ENCODE measurements around the gene NPAS4.
"Not testable (repeated sequence)": the region's sequence is repeated elsewhere in the genome, so short reads cannot be mapped to it uniquely, and the experiment has no call there.

NPAS4 gene

DNA sequence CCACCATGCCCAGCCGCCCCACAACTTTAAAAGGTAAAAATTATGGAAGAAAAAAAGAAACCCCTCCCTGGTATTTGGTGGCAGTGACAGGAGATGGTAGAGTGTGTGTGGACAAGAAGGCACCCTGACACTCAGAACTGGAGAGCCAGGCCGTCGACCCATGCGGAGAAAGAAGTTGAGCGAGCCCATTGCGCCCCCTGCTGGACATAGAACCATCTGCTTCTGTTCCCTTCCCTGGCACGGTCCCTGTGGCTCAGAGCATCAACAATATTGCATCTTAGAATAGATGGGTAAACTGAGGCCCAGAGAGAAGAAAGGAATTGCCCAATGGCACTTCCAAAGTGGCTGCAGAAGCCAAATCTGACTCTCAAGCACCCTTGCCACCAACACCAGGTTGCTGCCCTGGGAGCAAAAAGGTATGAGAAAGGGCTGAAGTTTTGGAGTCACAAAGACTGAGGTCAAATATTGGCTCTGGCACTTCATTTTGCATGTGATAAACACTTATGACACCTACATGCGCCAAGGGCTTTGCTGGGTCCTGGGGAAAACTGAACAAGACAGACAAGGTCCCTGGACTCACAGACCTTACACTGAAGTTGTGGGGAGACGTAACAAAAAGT lies 9.3 kb downstream of the NPAS4 start:
- TF ChIP-seq, protein P1, sequence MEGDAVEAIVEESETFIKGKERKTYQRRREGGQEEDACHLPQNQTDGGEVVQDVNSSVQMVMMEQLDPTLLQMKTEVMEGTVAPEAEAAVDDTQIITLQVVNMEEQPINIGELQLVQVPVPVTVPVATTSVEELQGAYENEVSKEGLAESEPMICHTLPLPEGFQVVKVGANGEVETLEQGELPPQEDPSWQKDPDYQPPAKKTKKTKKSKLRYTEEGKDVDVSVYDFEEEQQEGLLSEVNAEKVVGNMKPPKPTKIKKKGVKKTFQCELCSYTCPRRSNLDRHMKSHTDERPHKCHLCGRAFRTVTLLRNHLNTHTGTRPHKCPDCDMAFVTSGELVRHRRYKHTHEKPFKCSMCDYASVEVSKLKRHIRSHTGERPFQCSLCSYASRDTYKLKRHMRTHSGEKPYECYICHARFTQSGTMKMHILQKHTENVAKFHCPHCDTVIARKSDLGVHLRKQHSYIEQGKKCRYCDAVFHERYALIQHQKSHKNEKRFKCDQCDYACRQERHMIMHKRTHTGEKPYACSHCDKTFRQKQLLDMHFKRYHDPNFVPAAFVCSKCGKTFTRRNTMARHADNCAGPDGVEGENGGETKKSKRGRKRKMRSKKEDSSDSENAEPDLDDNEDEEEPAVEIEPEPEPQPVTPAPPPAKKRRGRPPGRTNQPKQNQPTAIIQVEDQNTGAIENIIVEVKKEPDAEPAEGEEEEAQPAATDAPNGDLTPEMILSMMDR (IDR thresholded peaks at IDR 0.05; ENCODE audit: low read depth, low read length, missing control alignments): peak; percentile 91
- peak; percentile 38 for DNase-seq (ENCODE audit: extremely low read depth, low read depth)
- no peak overlapping the region for H3K4me3 ChIP-seq (replicated peaks; ENCODE audit: low read depth, low read length)

DNA sequence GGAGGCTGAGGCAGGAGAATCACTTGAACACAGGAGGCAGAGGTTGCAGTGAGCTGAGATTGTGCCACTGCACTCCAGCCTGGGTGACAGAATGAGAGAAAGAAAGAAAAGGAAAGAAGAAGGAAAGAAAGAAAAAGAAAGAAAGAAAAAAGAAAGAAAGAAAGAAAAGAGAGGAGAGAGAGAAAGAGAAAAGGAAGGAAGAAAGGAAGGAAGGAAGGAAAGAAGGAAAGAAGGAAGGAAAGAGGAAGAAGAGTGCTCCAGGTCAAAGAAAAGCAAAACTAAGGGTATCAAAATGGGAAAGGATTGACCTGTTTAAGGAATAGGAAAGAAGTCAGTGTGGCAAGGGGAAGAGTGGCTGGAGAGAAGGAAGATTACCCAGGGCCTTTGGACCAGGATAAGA lies 10.5 kb downstream of the NPAS4 start:
- DNase-seq (ENCODE audit: extremely low read depth, low read depth); H3K4me3 ChIP-seq (replicated peaks; ENCODE audit: low read depth, low read length): not testable (repeated sequence)

DNA sequence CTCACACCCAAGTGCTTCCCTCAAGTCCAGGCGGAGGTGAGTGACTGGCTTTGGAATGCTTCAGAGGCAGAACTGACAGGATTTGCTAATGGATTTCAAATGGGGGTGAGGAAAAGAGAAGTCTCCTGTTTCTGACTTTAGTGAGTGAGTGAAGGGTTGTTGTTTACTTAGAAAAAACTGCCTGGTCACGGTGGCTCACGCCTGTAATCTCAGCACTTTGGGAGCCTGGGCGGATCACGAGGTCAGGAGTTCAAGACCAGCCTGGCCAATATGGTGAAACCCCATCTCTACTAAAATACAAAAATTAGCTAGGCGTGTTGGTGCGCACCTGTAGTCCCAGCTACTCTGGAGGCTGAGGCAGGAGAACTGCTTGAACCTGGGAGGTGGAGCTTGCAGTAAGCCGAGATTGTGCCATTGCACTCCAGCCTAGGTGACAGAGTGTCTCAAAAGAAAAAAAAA lies 11.1 kb downstream of the NPAS4 start:
- not testable (repeated sequence) for DNase-seq (ENCODE audit: extremely low read depth, low read depth)

DNA sequence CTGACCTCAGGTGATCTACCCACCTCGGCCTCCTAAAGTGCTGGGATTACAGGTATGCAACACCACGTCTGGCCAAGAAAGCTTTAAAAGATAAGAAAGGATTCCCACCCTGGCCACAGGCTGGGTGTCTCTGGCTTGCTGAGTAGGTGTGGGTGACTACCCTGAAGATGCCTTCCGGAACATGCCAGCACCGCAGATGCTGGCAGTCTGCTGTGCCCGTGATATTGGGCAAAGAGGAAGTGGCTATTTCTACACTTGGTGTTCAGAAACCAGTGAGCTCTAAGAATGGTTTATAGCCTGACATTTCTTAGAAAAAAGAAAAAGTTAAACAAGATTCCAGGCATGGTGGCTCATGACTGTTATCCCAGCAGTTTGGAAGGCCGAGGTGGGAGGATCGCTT lies 11.8 kb downstream of the NPAS4 start:
- TF ChIP-seq, protein P1 (IDR thresholded peaks at IDR 0.05; ENCODE audit: low read depth, low read length, missing control alignments): no peak
- no peak for DNase-seq (ENCODE audit: extremely low read depth, low read depth)
- no peak overlapping the region for H3K4me3 ChIP-seq (replicated peaks; ENCODE audit: low read depth, low read length)

More for the DNA sequence above, 11.1 kb downstream of the NPAS4 start:
- not testable (repeated sequence) for H3K4me3 ChIP-seq (replicated peaks; ENCODE audit: low read depth, low read length)

DNA sequence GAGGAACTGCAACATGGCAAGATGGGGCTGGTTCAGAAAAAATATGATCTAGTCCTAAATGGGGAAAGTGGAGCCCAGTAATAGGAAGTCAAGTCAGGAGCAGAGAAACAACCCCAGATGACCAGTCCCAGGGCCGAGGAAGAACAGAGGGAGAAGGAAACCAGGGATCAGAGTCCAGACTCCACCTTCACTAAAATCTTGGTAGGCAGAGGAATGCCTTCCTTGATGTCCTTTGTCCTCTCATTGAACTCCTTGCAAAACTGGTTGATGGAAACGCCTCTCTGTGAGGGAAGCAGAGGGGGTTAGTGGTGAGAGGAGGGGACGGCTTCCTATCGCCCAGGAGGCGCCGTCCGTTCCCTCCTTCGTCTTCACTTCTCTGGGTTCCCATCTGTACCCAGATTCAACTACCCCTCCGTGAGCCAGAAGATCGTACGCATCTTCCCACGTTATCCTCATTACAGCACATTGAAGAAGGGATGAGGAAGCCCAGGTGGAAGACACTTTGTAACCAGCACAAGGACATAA lies 17.2 kb downstream of the NPAS4 start:
- no peak for DNase-seq (ENCODE audit: extremely low read depth, low read depth)
- peak overlapping the region; percentile 73 for H3K4me3 ChIP-seq (replicated peaks; ENCODE audit: low read depth, low read length)
- TF ChIP-seq, protein P1 (IDR thresholded peaks at IDR 0.05; ENCODE audit: low read depth, low read length, missing control alignments): no peak

DNA sequence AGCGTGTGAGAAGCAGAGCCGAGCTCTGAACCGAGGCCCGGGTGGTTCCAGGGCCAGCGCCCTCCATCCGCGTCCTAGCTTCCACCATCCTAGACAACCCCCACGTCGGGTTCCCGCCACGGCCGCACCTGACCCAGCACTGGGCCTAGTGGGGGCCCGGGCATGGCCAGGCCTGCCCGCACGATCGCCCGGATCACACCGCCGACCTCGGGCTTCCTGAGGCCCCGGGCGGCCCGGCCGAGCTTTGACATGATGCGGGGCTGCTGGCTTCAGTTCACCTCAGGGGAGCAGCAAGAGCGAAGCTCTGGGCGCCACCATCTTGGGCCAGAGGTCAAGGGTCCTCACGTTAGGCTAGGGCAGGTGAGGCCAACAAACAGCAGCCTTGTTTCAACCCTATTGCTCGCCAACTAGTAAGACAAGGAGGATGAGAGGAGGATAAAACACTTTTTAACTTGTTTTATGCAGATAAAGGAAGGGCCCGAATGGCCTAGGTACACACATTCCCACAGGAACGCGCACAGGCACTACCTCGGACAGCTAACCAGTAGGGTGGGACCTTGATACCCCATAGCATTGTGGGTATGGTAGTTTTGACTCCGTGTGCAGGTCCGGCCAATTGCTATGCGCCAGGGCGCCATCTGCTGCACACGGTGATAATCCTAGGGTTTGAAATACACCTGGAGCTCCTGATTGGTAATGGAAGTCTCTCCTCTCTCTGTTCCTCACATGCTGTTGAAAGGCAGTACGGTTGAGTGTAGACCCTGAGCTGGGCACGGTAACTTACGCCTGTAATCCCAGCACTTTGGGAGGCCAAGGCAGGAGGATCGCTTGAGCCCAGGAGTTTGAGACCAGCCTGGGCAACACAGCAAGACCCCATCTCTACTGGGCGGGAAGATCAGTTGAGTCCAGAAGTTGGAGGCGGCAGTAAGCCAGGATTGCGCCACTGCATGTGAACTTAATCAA lies 17.9 kb downstream of the NPAS4 start, which contains the start of gene MRPL11:
MRPL11 (minus strand) TSS at position 345 of the 963 bp plus-strand sequence; CDS start at position 251, 94 bp downstream.
- DNase-seq (ENCODE audit: extremely low read depth, low read depth): peak; percentile 91
- H3K4me3 ChIP-seq (replicated peaks; ENCODE audit: low read depth, low read length): peak within 1 kb of the TSS; percentile 73
- TF ChIP-seq, protein P1 (IDR thresholded peaks at IDR 0.05; ENCODE audit: low read depth, low read length, missing control alignments): peak; percentile 65

DNA sequence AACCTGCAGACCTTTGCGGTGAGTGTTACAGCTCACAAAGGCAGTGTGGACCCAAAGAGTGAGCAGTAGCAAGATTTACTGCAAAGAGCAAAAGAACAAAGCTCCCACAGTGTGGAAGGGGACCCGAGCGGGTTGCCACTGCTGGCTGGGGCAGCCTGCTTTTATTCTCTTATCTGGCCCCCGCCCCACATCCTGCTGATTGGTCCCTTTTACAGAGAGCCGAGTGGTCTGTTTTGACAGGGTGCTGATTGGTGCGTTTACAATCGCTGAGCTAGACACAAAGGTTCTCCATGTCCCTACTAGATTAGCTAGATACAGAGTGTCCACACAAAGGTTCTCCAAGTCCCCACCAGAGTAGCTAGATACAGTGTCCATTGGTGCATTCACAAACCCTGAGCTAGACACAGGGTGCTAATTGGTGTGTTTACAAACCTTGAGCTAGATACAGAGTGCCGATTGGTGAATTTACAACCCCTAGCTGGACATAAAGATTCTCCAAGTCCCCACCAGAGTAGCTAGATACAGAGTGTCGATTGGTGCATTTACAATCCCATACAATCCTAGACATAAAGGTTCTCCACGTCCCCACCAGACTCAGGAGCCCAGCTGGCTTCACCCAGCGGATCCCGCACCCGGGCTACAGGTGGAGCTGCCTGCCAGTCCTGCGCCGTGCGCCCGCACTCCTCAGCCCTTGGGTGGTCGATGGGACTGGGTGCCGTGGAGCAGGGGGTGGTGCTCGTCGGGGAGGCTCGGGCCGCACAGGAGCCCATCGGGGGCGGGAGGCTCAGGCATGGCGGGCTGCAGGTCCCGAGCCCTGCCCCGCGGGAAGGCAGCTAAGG lies 19.5 kb downstream of the NPAS4 start:
- H3K4me3 ChIP-seq (replicated peaks; ENCODE audit: low read depth, low read length); DNase-seq (ENCODE audit: extremely low read depth, low read depth): not testable (repeated sequence)

DNA sequence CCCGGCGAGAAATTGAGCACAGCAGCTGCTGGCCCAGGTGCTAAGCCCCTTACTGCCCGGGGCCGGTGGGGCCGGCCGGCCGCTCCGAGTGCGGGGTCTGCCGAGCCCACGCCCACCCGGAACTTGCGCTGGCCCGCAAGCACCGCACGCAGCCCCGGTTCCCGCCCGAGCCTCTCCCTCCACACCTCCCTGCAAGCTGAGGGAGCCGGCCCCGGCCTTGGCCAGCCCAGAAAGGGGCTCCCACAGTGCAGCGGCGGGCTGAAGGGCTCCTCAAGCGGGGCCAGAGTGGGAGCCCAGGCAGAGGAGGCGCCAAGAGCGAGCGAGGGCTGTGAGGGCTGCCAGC lies 20.1 kb downstream of the NPAS4 start:
- not testable (repeated sequence) for H3K4me3 ChIP-seq (replicated peaks; ENCODE audit: low read depth, low read length); DNase-seq (ENCODE audit: extremely low read depth, low read depth)

All from HFF-Myc (cell line).